Gastroesophageal sphincter (tissue), 3 donors: ENCODE results near the gene STRBP.

Source experiments
- EP300 ChIP-seq: sonication (generic); formaldehyde crosslinking; IDR thresholded peaks from one replicate; pipeline ENCODE4 v1.6.1; 2017; ENCODE audit warnings: antibody characterized with exemption, mild to moderate bottlenecking
- POLR2A ChIP-seq, 2 donors: fragments of 450-650 bp; IDR thresholded peaks; one replicate each; pipeline ENCODE4 v1.6.1; 2017; ENCODE audit warnings: antibody characterized with exemption in 2 of 2, mild to moderate bottlenecking in 2 of 2, moderate library complexity in 1 of 2
- POLR2AphosphoS5 ChIP-seq: sonication (generic); formaldehyde crosslinking; IDR thresholded peaks from one replicate; pipeline ENCODE4 v1.6.1; 2017; ENCODE audit warnings: antibody characterized with exemption
- TF ChIP-seq, protein P1 (sequence below), 4 experiments: fragments of 200-600 bp in 2 of 4; fragments of 450-650 bp in 2 of 4; sonication (generic) in 1 of 4; IDR thresholded peaks; one replicate each; pipeline ENCODE4 v1.5.1; 2017 to 2019; ENCODE audit warnings: antibody characterized with exemption in 4 of 4, mild to moderate bottlenecking in 2 of 4, moderate library complexity in 2 of 4

DNA sequence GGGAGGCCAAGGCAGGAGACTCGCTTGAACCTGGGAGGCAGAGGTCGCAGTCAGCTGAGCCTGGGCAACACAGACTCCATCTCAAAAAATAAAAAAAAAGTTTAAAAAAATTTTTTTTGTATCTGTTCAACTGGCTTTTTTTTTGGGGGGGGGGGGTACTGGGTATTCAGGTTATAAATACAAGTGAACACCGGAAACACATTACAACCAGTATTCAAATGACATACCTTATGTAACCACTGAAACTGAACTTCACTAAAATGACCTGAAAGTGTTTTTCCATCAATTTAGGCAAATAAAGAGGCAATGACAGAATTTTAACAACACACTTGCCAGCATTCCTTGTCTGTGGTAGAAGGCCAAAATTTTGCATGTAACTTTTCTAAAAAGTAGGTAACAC, 33.5 kb downstream of the STRBP start:
- TF ChIP-seq, protein P1, sequence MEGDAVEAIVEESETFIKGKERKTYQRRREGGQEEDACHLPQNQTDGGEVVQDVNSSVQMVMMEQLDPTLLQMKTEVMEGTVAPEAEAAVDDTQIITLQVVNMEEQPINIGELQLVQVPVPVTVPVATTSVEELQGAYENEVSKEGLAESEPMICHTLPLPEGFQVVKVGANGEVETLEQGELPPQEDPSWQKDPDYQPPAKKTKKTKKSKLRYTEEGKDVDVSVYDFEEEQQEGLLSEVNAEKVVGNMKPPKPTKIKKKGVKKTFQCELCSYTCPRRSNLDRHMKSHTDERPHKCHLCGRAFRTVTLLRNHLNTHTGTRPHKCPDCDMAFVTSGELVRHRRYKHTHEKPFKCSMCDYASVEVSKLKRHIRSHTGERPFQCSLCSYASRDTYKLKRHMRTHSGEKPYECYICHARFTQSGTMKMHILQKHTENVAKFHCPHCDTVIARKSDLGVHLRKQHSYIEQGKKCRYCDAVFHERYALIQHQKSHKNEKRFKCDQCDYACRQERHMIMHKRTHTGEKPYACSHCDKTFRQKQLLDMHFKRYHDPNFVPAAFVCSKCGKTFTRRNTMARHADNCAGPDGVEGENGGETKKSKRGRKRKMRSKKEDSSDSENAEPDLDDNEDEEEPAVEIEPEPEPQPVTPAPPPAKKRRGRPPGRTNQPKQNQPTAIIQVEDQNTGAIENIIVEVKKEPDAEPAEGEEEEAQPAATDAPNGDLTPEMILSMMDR (IDR thresholded peaks at IDR 0.05), result no peak
- TF ChIP-seq POLR2A (IDR thresholded peaks at IDR 0.05), result no peak
- TF ChIP-seq EP300, result no peak
- TF ChIP-seq POLR2AphosphoS5, result no peak
